A549 (cell line): ENCODE results near the gene ADGRG2. TPM values are rescaled to one million over a fixed set of nuclear protein-coding genes. Genes with fewer than 3 reads are reported as not detected.
"Not testable (repeated sequence)": the region's sequence is repeated elsewhere in the genome, so short reads cannot be mapped to it uniquely, and the experiment has no call there.

ENCODE experiments used
- ATAC-seq, 2 experiments: fragments of 200-7000 bp in 1 of 2; fragments of >200 bp in 1 of 2; cut with Nextera tagmentation in 1 of 2; cut with Tn5 transposase in 1 of 2; 3 replicates each; pipeline versions ENCODE4 v1.8.0 to v1.9.1; 2018 to 2020; ENCODE audit warnings: mild to moderate bottlenecking in 1 of 2, moderate library complexity in 1 of 2
- CTCF ChIA-PET: fragments of 300-600 bp; sonication (Branson Sonifier 250); formaldehyde crosslinking; extraction: SDS; loops from one replicate; lab custom pipeline; 2021; ENCODE audit warnings: antibody characterized with exemption, inconsistent platforms; lab: Yijun Ruan, JAX
- POLR2A ChIA-PET: fragments of 350-600 bp; formaldehyde crosslinking; extraction: SDS; loops from one replicate; lab custom pipeline; 2021; ENCODE audit warnings: antibody characterized with exemption, inconsistent platforms; lab: Yijun Ruan, JAX
- DNase-seq, 2 experiments: peaks; one replicate each; pipeline versions ENCODE4 v3.0.0 to v3.0.0-alpha.2; 2011 to 2016; ENCODE audit warnings: low read depth in 1 of 2, low spot score in 1 of 2
- FAIRE-seq: peaks from 2 replicates; lab custom pipeline; 2011; peaks lifted over from hg19 to GRCh38; lab: Jason Lieb, UNC
- H3K27ac ChIP-seq, 2 experiments: fragments of >200 bp; sonication (Bioruptor Twin); formaldehyde crosslinking; 3 replicates each; pipeline ENCODE4 v1.5.1; 2016 to 2017
- H3K4me1 ChIP-seq: fragments of >200 bp; sonication (Bioruptor Twin); formaldehyde crosslinking; 3 replicates; pipeline ENCODE4 v1.6.1; 2016
- H3K4me2 ChIP-seq: fragments of >200 bp; sonication (Bioruptor Twin); formaldehyde crosslinking; 3 replicates; pipeline ENCODE4 v1.6.1; 2016
- H3K4me3 ChIP-seq: fragments of >200 bp; sonication (Bioruptor Twin); formaldehyde crosslinking; 3 replicates; pipeline ENCODE4 v1.5.1; 2016
- H3K9me3 ChIP-seq: fragments of >200 bp; sonication (Bioruptor Twin); formaldehyde crosslinking; 3 replicates; pipeline ENCODE4 v1.6.1; 2016
- ATOH8 ChIP-seq: fragments of 250-450 bp; sonication (Bioruptor Pico); IDR thresholded peaks from 2 replicates; pipeline ENCODE4 v1.5.0; 2020; ENCODE audit warnings: low read depth, mild to moderate bottlenecking, moderate library complexity
- CBX2 ChIP-seq: fragments of 200-600 bp; sonication (generic); IDR thresholded peaks from 2 replicates; pipeline ENCODE4 v1.6.1; 2016; ENCODE audit warnings: low read depth, mild to moderate bottlenecking, borderline replicate concordance
- CBX8 ChIP-seq: fragments of 200-600 bp; sonication (generic); IDR thresholded peaks from 2 replicates; pipeline ENCODE4 v1.6.1; 2016
- CTCF ChIP-seq: fragments of >200 bp; sonication (Bioruptor Twin); formaldehyde crosslinking; IDR thresholded peaks from 3 replicates; pipeline ENCODE4 v1.5.1; 2016
- EHF ChIP-seq: fragments of 250-450 bp; sonication (Bioruptor Pico); IDR thresholded peaks from 2 replicates; pipeline ENCODE4 v1.5.0; 2020; ENCODE audit warnings: mild to moderate bottlenecking
- EHMT2 ChIP-seq: fragments of 200-600 bp; sonication (generic); IDR thresholded peaks from 2 replicates; pipeline ENCODE4 v1.6.1; 2016; ENCODE audit warnings: antibody characterized with exemption, low read depth, mild to moderate bottlenecking, moderate library complexity
- EP300 ChIP-seq, 2 experiments: fragments of >200 bp; sonication (Bioruptor Twin); formaldehyde crosslinking; IDR thresholded peaks; 2 replicates in 1 of 2; 3 replicates in 1 of 2; pipeline ENCODE4 v1.6.1; 2016 to 2017
- FOSB ChIP-seq: fragments of 250-450 bp; sonication (Bioruptor Pico); IDR thresholded peaks from 2 replicates; pipeline ENCODE4 v1.5.0; 2020; ENCODE audit warnings: mild to moderate bottlenecking, moderate library complexity
- FOSL2 ChIP-seq, 2 experiments: fragments of 450-650 bp in 1 of 2; fragments of >200 bp in 1 of 2; sonication (Bioruptor Twin) in 1 of 2; formaldehyde crosslinking; IDR thresholded peaks; 2 replicates each; pipeline versions ENCODE4 v1.5.0 to v1.6.1; 2016 to 2020; ENCODE audit warnings: mild to moderate bottlenecking in 1 of 2, moderate library complexity in 1 of 2
- GATA3 ChIP-seq: IDR thresholded peaks from 2 replicates; pipeline ENCODE4 v1.6.1; 2012; ENCODE audit warnings: borderline replicate concordance
- HDAC2 ChIP-seq: fragments of 200-600 bp; sonication (generic); IDR thresholded peaks from 2 replicates; pipeline ENCODE4 v1.6.1; 2016
- HMGXB4 ChIP-seq: fragments of 250-450 bp; sonication (Bioruptor Pico); IDR thresholded peaks from 2 replicates; pipeline ENCODE4 v1.5.0; 2021; ENCODE audit warnings: mild to moderate bottlenecking, moderate library complexity, borderline replicate concordance
- JUN ChIP-seq, 2 experiments: fragments of >200 bp; sonication (Bioruptor Twin); formaldehyde crosslinking; IDR thresholded peaks; 2 replicates in 1 of 2; 3 replicates in 1 of 2; pipeline ENCODE4 v1.6.1; 2016 to 2017
- JUNB ChIP-seq: fragments of >200 bp; sonication (Bioruptor Twin); formaldehyde crosslinking; IDR thresholded peaks from 2 replicates; pipeline ENCODE4 v1.6.1; 2016
- KDM1A ChIP-seq: fragments of 200-600 bp; sonication (generic); IDR thresholded peaks from 2 replicates; pipeline ENCODE4 v1.6.1; 2016; ENCODE audit warnings: low read depth, mild to moderate bottlenecking
- KDM5A ChIP-seq: fragments of 200-600 bp; sonication (generic); IDR thresholded peaks from 2 replicates; pipeline ENCODE4 v1.6.1; 2016; ENCODE audit warnings: antibody characterized with exemption, mild to moderate bottlenecking
- MAZ ChIP-seq: fragments of 150-350 bp; IDR thresholded peaks from 2 replicates; pipeline ENCODE4 v1.6.1; 2014; ENCODE audit warnings: antibody characterized with exemption, low read depth, low read length, borderline replicate concordance
- NFE2L2 ChIP-seq: fragments of 150-350 bp; conservative IDR thresholded peaks from 2 replicates; pipeline ENCODE4 v1.6.1; 2014; ENCODE audit warnings: low read length
- NPAS2 ChIP-seq: fragments of 250-450 bp; sonication (Bioruptor Pico); IDR thresholded peaks from 2 replicates; pipeline ENCODE4 v1.8.0; 2022; ENCODE audit warnings: mild to moderate bottlenecking, moderate library complexity, borderline replicate concordance
- POLR2AphosphoS2 ChIP-seq: conservative IDR thresholded peaks from 2 replicates; pipeline ENCODE4 v1.6.1; 2012; ENCODE audit warnings: low read length, improper control_type of control experiment, inconsistent platforms
- RAD21 ChIP-seq, 2 experiments: fragments of >200 bp in 1 of 2; sonication (Bioruptor Twin) in 1 of 2; formaldehyde crosslinking in 1 of 2; IDR thresholded peaks in 1 of 2; conservative IDR thresholded peaks in 1 of 2; 2 replicates in 1 of 2; 3 replicates in 1 of 2; pipeline ENCODE4 v1.6.1; 2012 to 2018; ENCODE audit warnings: inconsistent platforms in 1 of 2
- RFX5 ChIP-seq: fragments of 450-650 bp; IDR thresholded peaks from 2 replicates; pipeline ENCODE4 v1.7.1; 2014; ENCODE audit warnings: antibody characterized with exemption, mild to moderate bottlenecking, moderate library complexity
- SMC3 ChIP-seq: fragments of >200 bp; sonication (Bioruptor Twin); formaldehyde crosslinking; IDR thresholded peaks from 3 replicates; pipeline ENCODE4 v1.6.1; 2018; ENCODE audit warnings: inconsistent platforms
- SREBF2 ChIP-seq: fragments of 450-650 bp; IDR thresholded peaks from 2 replicates; pipeline ENCODE4 v1.6.1; 2014; ENCODE audit warnings: mild to moderate bottlenecking, moderate library complexity
- WGBS: methylation state at CpG from one replicate; pipeline ENCODE4 v1.1.6; 2017; ENCODE audit errors: missing lambda C conversion rate; 5-methylcytosine and 5-hydroxymethylcytosine counted together
- polyA plus RNA-seq, 4 experiments: library from polyadenylated mRNA; depleted of rRNA in 3 of 4; stranded (reverse); fragments of >200 nt; fragmentation: RNase III in 1 of 4; extraction: RNeasy Plus Mini Kit Qiagen cat#74134 plus additional on column Dnase treatment in 1 of 4; gene quantifications; 2 replicates in 3 of 4; 3 replicates in 1 of 4; pipeline ENCODE4 v1.2.3, GENCODE V29; 2011 to 2017

Gene ADGRG2
- polyA plus RNA-seq, 2 of the 4 experiments (the other 2 are of a cell fraction), result 5.2 to 10.3 TPM

DNA sequence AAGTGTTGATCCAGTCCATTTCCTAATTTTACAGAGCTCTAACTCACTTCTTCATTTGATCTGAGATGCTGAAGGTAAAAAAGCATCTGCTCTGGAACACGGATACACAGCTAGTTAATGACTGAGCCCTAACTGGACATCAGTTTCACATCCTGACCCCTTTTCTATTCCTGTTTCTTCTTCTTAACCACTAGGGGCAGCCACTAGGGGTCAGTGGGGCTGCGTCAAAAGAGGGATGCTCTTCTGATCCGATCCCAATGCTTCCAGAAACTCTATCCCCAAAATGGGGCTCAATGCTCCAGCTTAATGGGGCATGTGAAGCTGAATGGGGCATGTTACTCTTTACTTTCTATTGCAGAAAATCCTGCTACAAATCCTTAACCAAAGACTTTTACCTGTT lies 105.0 kb downstream of the ADGRG2 start:
- peak; percentile 83 to 93; a peak in 5 of 6 replicates for ATAC-seq
- CTCF ChIA-PET, result interaction anchor here (0.6 to 5.3 kb wide), 48 partner anchors 9 to 1713 kb away, joined by 3 to 49 read pairs (median 4); partner anchors contain the start of gene ADGRG2
- peak; percentile 99 for FAIRE-seq

GRCh38 chrX:19016614-19017013 lies 105.7 kb downstream of the ADGRG2 start:
- H3K4me3 ChIP-seq, ATAC-seq, DNase-seq, H3K9me3 ChIP-seq, H3K4me1 ChIP-seq, FAIRE-seq, POLR2A ChIA-PET, H3K4me2 ChIP-seq: not testable (repeated sequence)
- CTCF ChIA-PET, result interaction anchor here (0.6 to 5.3 kb wide), 39 partner anchors 9 to 1713 kb away, joined by 3 to 49 read pairs (median 4); partner anchors contain the start of gene ADGRG2
- 75% methylated on average over 6 of the region's 8 CpGs for WGBS
- H3K27ac ChIP-seq, result peak overlapping the region in 1 of 2 experiments; percentile 41; a peak in 1 of 6 replicates

More for the DNA sequence above, 105.0 kb downstream of the ADGRG2 start:
- no peak overlapping the region for H3K4me2 ChIP-seq
- WGBS, result 11% methylated on average over 3 of the region's 3 CpGs
- POLR2A ChIA-PET, result no interaction called here
- peak overlapping the region in 1 of 2 experiments; percentile 41; a peak in 1 of 6 replicates for H3K27ac ChIP-seq
- no peak overlapping the region for H3K4me3 ChIP-seq
- peaks cover 5% of the 10 kb centered on the region; the same call in 1 of the 3 replicates for H3K4me1 ChIP-seq
- peak; percentile 55 to 61 for DNase-seq
- H3K9me3 ChIP-seq, result no peaks in the 10 kb centered on the region
- no peak for TF ChIP-seq GATA3
- TF ChIP-seq SMC3, result peak; percentile 89
- peak; percentile 80 for TF ChIP-seq CTCF
- TF ChIP-seq RAD21 (conservative IDR thresholded peaks at IDR 0.05 in 1 of 2, IDR thresholded peaks at IDR 0.05 in 1 of 2), result peak; percentile 88 to 90

DNA sequence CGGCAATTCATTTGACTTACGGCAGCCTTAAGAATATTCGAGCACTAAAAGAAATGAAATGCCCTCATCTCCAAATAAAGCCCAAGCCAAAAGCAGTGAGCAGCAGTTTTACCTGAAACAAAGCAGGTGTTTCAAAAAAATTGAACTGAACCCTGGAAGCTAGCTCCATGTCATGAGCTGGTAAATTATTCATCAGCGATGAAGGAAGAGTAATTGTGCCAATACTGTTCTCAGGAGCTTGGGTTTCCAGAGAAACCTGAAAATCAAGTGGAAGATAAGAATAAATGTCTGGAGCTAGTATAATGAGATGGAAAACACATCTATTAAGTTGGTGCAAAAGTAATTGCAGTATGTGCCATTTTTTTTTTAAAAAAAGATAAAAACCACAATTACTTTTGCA lies 114.4 kb downstream of the ADGRG2 start:
- Histone ChIP-seq H3K4me2 (no peak overlapping the region), H3K4me1 (no peaks in the 10 kb centered on the region), H3K9me3 (no peaks in the 10 kb centered on the region), H3K4me3 (no peak overlapping the region), H3K27ac (no peak overlapping the region)
- ATAC-seq (no peak), DNase-seq (no peak), FAIRE-seq (no peak)
- CTCF ChIA-PET, result interaction anchor here (0.9 to 2.1 kb wide), 5 partner anchors 10 to 326 kb away, joined by 3 to 10 read pairs (median 5); partner anchors contain the start of gene ADGRG2
- WGBS, result 98% methylated on average over 4 of the region's 4 CpGs
- POLR2A ChIA-PET, result no interaction called here
- TF ChIP-seq CBX8, result no peak
- TF ChIP-seq FOSL2 (IDR thresholded peaks at IDR 0.05), result no peak
- TF ChIP-seq FOSL2 (CRISPR knock-in tag; IDR thresholded peaks at IDR 0.05), result no peak
- no peak for TF ChIP-seq SMC3
- TF ChIP-seq NPAS2 (CRISPR knock-in tag), result no peak
- no peak for TF ChIP-seq FOSB (CRISPR knock-in tag)
- no peak for TF ChIP-seq NFE2L2
- no peak for TF ChIP-seq HDAC2
- no peak for TF ChIP-seq JUNB
- no peak for TF ChIP-seq EHMT2
- TF ChIP-seq KDM1A, result no peak
- TF ChIP-seq EP300 (IDR thresholded peaks at IDR 0.05), result no peak
- TF ChIP-seq EHF (CRISPR knock-in tag), result no peak
- TF ChIP-seq, all 56 proteins: peak for 0

DNA sequence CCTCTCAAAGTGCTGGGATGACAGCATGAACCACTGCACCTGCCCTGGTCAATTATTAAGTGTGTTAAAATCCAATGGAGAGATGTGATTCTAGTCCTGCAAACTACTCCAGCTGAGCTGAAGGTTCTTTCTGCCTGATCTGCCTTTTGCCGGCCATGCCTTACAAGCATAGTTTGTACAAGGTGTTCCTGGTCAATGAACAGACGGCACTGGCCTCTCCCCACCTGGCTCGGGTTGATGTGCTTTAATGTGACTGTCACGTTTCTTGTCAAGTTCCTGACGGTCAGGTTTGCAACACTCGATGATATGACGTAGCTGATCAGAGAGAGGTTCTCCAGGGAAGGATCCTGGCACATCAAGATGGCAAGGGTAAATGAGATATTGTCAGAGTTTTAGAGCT lies 115.3 kb downstream of the ADGRG2 start:
- CTCF ChIA-PET, result interaction anchor here (0.6 to 3.0 kb wide), 7 partner anchors 10 to 327 kb away, joined by 3 to 17 read pairs (median 5); partner anchors contain the start of gene ADGRG2
- no peak for ATAC-seq
- WGBS, result 90% methylated on average over 7 of the region's 7 CpGs
- H3K9me3 ChIP-seq, result no peaks in the 10 kb centered on the region
- no peak overlapping the region for H3K27ac ChIP-seq
- POLR2A ChIA-PET, result no interaction called here
- FAIRE-seq, result no peak
- H3K4me1 ChIP-seq, result no peaks in the 10 kb centered on the region
- H3K4me2 ChIP-seq, result no peak overlapping the region
- no peak for DNase-seq
- H3K4me3 ChIP-seq, result no peak overlapping the region
- TF ChIP-seq CBX2 (no peak), CTCF (no peak), SREBF2 (no peak), HMGXB4 (CRISPR knock-in tag) (no peak), EP300 (IDR thresholded peaks at IDR 0.05) (no peak), KDM5A (no peak), JUN (IDR thresholded peaks at IDR 0.05) (no peak), RFX5 (no peak), ATOH8 (CRISPR knock-in tag) (no peak), MAZ (no peak), EHF (CRISPR knock-in tag) (no peak), POLR2AphosphoS2 (no peak)
